Cardiac fibroblast (primary cell): ENCODE data around the gene SCTR.

ENCODE experiments used
- DNase-seq, 2 donors: peaks; one replicate each; pipeline versions ENCODE4 v3.0.0 to v3.0.0-alpha.2; 2010; ENCODE audit warnings: low read depth in 2 of 2
- H3K4me3 ChIP-seq, 2 donors: replicated peaks in 1 of 2; 1 replicate in 1 of 2; 2 replicates in 1 of 2; pipeline ENCODE4 v1.5.1; 2011; ENCODE audit warnings: low read depth in 2 of 2, low read length in 2 of 2, mild to moderate bottlenecking in 2 of 2, moderate library complexity in 1 of 2
- TF ChIP-seq, protein P1 (sequence below): IDR thresholded peaks from one replicate; pipeline ENCODE4 v1.5.1; 2011; ENCODE audit warnings: low read depth, mild to moderate bottlenecking, low read length, inconsistent platforms

The SCTR gene

DNA sequence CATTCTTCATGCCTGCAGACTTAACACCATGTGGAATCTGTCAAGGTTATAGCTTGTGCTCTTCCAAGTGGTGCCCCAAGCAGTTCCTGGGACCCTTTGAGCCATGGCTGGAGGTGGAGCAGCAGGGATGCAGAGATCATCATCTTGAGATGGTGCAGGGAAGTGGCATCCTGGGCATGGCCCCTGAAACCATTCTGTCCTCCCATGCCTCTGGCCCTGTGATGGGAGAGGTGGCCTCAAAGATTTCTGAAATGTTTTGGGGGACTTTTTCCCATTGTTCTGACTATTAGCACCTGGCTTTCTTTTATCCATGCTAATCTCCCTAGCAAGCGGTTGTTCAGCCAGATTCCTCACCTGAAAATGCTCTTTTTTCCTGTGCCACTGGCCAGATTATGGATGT, 103.0 kb downstream of the SCTR start:
- TF ChIP-seq, protein P1, sequence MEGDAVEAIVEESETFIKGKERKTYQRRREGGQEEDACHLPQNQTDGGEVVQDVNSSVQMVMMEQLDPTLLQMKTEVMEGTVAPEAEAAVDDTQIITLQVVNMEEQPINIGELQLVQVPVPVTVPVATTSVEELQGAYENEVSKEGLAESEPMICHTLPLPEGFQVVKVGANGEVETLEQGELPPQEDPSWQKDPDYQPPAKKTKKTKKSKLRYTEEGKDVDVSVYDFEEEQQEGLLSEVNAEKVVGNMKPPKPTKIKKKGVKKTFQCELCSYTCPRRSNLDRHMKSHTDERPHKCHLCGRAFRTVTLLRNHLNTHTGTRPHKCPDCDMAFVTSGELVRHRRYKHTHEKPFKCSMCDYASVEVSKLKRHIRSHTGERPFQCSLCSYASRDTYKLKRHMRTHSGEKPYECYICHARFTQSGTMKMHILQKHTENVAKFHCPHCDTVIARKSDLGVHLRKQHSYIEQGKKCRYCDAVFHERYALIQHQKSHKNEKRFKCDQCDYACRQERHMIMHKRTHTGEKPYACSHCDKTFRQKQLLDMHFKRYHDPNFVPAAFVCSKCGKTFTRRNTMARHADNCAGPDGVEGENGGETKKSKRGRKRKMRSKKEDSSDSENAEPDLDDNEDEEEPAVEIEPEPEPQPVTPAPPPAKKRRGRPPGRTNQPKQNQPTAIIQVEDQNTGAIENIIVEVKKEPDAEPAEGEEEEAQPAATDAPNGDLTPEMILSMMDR: no peak
- H3K4me3 ChIP-seq: no peak overlapping the region
- no peak for DNase-seq

DNA sequence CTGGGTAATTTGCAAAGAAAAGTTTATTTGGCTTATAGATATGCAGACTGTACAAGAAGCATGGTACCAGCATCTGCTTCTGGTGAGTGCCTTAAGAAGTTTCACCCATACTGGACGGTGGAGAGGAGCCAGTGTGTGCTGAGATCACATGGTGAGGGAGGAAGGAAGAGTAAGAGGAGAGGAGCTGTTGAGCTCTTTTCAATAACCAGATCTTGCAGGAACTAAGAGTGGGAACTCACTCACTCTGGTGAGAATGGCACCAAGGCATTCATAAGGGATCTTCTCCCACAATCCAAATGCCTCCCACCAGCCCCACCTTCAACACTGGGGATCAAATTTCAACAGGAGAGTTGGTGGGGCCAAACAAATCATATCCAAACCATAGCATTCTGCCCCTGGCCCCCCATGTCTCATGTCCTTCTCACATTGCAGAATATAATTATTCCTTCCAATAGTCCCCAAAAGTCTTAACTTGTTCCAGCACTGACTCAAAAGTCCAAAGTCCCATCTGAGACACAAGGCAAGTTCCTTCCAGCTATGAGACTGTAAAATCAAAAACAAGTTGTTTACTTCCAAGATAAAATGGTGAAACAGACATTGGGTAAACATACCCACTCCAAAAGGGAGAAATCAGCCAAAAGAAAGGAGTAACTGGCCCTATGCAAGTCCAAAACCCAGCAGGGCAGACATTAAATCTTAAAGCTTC, 104.3 kb downstream of the SCTR start:
- no peak for DNase-seq
- H3K4me3 ChIP-seq: no peak overlapping the region
- TF ChIP-seq, protein P1: no peak

DNA sequence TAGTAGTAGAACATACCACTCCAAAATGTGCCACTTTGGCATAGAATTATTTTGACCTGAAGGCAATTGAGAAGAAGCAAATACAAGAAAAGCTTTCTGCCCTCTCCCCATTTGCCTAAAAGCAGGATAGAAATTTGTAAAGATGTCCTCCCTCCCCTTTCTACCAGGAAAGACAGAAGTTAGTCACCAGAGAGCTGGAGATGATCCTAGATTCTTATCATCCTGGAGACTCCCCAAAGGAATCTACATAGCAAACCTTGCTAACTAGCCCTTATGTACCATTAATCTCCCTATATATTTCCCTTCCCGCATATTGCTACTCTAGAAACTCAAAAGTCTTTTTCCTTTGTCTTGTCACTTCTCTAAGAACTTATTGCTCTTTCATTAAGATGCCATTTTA, 105.2 kb downstream of the SCTR start:
- DNase-seq: no peak
- H3K4me3 ChIP-seq: no peak overlapping the region
- TF ChIP-seq, protein P1: no peak

DNA sequence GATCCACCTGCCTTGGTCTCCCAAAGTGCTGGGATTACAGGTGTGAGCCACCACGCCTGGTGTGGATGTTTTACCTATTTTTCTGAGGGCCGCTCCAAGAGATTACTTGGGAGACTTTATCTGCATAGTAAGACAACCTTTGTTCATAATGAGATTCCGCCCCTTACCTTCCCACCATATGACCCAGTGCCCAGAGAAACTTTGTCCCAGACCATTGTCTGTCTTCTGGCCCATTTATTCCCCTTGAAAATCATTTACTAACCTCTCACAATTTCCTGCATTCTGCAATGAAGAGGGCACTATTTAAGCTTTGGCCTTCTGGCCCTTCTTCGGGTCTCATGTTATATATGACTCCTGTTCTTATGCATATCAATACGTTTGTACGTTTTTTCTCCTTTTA, 106.4 kb downstream of the SCTR start:
- no peak overlapping the region for H3K4me3 ChIP-seq
- TF ChIP-seq, protein P1: no peak
- no peak for DNase-seq

DNA sequence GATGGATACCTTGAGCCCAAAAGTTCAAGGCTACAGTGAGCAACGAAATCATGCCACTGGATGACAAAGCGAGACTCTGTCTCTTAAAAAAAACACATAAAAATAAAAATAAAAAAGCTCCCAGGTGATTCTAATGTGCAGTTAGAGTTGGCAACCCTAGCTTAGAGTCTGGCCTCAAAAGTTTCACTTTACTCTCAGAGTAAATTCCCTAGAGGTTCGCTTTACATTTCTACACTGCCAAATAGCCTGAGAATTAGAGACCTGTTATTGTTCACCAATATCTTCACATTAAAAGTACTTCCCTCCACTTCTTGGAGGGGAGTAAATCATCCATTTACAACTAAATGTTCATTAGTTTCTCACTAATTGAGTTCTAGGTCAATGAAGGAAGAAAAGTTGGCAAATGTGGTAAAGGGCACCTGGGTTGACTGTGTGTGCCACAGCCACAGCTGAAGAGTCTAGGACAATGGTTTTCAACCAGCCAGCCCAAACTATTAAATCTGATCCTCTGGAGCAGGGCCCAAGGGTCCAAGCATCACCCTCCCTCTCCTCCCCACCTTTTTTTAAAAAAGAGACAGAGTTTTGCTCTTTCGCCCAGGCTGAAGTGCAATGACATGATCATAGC, 107.9 kb downstream of the SCTR start:
- DNase-seq: no peak
- TF ChIP-seq, protein P1: no peak
- H3K4me3 ChIP-seq: no peak overlapping the region

DNA sequence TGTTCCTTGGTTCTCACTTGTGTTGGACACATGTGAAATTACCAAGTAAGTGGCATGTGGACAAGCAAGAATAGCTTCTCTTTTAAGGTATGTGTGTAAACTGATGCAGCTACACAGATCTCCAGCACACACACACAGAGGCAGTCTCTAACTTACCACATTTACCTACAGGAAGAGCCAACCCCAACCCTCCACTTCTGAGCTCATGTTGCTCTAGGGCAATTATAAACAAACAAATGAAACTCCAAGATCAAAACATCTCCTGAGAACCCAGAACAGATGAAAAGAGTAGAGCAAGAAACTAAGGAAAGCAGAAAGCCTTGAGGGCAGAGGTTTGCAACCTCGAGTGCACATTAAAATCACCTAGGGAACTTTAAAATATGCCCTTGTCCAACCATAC, 108.7 kb downstream of the SCTR start:
- no peak for DNase-seq
- H3K4me3 ChIP-seq: no peak overlapping the region
- TF ChIP-seq, protein P1: no peak
